Mesenteric fat pad (tissue), 1 donor: ENCODE results near the gene IGDCC3. TPM values are rescaled to one million over a fixed set of nuclear protein-coding genes. Genes with fewer than 3 reads are reported as not detected.

ENCODE experiments used
- DNase-seq: peaks from one replicate; pipeline ENCODE4 v3.0.0-alpha.2; 2020; ENCODE audit warnings: low spot score
- total RNA-seq: library from RNA; stranded (reverse); fragmentation: NEBNext Ultra II Directional; extraction: Animal tissue kit (Norgen Biotek cat#: 25700); gene quantifications from one replicate; pipeline ENCODE4 v1.2.1, GENCODE V29; 2021
- donor health status: DM: yes; HTN: yes; CAD: no.

IGDCC3 gene
- total RNA-seq, 1 donor from 2014 or later = not detected

DNA sequence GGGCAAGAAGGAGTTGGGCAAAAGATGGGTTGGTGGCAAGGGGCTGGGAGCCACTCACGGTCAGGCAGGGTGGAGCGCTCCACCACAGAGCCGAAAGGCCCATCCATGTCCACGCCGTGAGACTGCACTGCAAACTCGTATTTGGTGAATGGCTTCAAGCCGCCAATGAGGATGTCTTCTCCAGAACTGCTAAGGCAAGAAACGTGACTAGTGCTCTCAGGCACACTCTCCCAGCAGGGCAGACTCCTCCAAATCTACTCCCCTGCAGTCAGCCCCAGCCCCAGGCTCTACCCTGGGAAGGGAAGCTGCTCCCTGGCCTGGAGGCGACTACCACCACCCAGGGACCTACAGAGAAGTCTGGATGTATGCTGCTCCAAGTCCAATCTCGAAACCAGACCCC is 11.4 kb upstream of the IGDCC3 start:
- no peak for DNase-seq

- DNase-seq = no peak
Measured at GRCh38 chr15:65388306-65389080, 10.7 kb upstream of the IGDCC3 start.

DNA sequence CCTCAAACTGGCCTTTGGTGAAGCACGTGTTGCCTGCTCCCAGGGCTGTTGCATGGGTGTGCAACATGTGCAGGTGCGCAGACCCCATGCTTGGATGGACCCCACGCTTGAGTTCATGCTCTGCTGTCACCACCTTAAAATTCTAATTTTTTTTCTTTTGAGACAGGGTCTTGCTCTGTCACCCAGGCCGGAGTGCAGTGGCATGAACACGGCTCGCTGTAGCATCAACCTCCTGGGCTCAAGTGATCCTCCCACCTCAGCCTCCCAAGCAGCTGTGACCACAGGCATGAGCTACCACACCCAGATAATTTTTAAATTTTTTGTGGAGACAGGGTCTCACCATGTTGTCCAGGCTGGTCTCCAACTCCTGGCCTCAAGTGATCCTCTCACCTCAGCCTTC is 9.1 kb upstream of the IGDCC3 start:
- no peak for DNase-seq

DNA sequence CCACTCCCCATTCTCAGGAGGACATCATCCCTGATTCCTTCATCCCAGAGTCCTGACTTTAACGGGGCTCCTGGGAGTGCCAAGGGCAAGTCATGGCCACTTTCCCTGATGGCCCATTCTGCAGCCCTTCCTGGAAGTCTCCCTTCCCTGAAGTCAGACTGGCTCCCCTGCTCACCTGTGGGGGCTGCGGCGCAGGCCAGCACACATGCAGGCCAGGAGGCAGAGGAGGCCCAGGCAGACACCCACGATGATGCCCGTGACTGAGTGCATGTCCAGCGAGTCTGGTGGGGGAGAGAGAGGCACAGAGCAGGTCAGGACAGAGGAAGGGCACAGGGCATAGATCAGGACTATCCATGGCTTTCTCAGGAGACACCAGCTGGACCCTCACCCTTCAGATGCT is 8.6 kb upstream of the IGDCC3 start:
- no peak for DNase-seq

DNA sequence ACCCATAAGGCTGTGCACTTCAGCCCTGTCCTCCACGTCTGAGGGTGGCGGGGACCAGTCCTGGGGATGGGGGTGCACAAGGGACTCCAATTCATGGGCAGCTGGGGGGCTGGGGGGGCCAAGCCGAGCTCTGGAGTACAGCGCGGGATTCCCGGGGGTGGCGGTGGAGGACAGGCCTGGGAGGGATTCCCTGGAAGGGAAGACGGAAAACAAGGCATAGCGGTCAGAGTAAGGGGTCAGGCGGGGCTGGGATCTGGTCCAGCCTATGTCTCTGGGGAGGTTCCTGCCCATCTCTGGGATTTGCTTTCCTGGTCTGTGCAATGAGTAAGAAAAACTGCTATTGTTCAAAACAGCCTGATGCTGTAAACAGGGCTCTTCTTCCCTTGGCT is 8.1 kb upstream of the IGDCC3 start:
- DNase-seq = no peak

GRCh38 chr15:65384895-65385869 is 7.4 kb upstream of the IGDCC3 start:
- DNase-seq = no peak

DNA sequence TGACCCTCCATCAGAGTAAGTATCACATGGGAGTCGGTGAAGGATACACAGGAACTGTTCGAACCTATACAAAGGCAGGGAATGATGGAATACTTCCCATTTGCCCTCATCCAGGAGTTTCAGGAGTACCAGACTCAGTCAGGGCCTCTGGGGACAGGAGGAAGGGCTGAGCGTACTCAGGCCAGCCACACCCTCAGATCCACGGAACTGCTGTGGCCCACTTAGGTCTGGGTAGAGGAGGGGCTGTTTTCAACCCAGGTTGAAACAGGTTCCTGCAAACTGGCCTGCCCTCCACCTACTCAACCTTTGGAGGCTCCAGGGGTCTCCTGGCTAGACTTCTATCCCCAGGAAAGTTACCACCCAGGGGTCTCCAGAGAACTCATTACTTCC is 6.7 kb upstream of the IGDCC3 start:
- no peak for DNase-seq

DNA sequence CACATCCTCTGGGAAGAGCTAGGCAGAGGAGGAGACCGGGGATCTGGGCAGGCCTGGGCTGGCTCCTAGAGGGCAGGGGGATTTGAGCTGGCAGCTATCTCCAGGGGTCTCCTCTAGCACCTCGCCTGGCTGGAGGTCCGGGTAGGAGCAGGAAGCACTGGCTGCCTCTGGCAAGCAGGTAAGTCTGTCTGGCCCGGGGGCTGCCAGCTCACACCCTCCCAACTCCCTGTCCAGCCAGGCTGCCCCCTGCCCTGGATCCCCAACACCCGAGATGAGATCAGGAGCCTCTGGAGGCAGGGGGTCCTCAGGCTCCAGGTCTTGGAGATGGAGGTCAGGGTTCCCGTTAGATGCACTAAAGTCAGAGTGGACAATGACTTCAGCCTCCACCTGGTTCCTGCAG is 6.2 kb upstream of the IGDCC3 start:
- no peak for DNase-seq

- DNase-seq = no peak
Measured at GRCh38 chr15:65383456-65383855, 5.7 kb upstream of the IGDCC3 start.

DNA sequence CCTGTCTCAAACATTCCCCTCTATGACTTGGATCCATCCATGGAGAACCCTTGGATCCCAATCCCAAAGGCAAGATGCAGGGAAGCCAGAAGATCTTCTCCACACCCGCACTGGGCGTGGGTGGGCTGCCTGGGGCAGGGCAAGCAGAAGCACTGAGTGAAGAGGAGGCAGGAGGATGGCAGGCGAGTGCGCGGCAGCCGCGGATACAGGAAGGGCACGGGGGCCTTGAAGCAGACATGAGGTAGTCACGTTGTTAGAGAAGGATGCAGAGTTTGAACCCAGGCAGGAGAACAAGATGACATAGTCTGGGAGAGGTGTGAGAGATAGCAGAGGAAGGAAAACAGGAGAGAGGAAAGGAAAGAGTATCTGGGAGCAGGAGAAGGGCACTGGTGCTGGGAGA is 5.1 kb upstream of the IGDCC3 start:
- no peak for DNase-seq

DNA sequence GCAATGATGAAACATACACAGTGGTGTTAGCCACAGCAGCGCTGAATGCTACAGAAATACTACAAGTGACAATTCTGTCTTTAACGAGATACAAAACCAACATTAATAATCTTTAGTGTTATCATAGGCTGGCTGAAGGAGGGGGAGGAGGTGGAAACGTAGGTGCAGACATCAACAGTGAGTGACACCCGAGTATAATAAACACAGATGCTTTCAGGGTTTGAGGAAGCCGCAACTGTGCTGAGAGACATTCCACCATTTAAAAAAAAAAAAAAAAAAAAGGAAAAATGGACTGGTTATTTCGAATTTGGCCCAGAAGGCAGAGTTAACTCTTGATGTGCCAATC is 4.3 kb upstream of the IGDCC3 start:
- no peak for DNase-seq

- DNase-seq = no peak
Measured at GRCh38 chr15:65381445-65382145, 3.8 kb upstream of the IGDCC3 start.

DNA sequence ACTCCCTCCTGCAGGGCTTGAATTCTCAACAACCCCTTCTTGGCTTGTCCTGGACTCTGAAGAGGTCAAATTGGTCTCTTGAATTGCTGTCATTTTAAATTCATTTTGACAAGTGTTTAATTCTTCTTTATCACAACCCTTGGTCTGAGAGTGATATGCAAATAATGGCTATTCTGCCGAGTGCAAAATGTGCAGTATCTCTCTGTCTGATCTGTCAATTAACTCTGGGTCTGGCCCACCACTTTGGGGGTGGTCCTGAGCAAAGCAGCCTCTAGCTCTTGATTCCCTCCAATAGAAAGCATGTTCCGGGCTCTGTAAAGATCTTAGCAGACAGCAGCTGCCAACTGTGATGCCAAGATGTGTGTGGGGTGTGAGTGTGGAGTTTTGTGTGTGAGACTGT is 2.2 kb upstream of the IGDCC3 start:
- DNase-seq = no peak

DNA sequence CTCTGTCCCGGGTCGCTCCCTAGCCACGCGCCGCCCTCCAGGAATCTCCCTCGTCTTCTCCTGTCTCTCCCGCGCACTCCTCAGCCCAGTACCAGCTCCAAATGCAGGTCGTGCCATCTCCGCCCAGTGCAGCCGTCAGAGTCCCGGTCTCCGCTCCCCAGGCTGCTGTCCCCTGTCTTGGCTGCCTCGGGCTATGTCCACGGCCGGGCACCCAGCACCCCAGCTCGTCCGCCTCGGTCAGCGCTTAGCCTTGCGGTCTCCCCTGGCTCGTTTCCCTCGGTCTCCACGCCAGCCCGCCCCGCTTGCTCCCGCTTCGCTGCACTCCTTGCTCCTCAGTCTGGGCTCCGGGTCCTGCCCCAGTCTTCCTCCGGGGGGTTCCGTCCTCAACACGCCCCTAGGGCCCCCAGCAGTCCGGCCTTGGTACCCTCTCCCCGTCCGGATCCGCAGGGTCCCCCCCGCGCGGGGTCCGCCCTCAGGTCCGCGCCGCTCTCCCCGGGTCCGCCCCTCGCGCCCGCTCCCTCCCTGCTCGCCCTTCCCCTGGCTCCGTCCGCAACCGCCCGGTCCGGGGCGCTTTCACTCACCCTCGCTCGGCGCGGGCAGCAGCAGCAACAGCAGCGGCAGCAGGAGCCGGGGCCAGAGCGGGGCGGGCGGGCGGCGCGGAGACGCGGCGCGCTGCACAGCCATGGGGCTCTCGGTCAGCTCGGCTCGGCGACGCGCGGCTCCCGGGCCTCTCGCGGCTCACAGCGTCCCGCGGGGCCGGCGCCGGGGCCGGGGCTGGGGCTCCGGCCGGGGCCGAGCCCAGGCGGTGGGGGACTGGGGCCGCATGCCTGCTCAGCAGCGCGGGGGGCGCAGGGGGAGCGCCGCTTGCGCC is 462 bp downstream of the IGDCC3 start:
- no peak for DNase-seq

DNA sequence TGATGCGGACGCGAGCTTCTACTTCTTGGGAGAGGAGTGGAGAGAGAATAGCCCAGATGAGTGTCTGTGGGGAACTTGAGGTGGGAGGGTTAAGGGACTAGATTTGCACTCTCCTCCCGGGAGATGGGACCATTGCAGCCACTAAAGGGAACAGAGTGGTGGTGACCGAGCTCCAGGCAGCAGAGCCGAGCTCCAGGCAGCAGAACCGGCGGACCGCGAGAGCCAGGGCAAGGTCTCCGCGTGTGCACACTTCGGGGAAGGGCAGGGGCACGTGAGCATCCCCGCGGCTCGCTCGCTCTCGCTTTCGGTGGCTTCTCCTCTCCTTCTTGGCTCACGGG is 1.1 kb downstream of the IGDCC3 start:
- DNase-seq = no peak

DNA sequence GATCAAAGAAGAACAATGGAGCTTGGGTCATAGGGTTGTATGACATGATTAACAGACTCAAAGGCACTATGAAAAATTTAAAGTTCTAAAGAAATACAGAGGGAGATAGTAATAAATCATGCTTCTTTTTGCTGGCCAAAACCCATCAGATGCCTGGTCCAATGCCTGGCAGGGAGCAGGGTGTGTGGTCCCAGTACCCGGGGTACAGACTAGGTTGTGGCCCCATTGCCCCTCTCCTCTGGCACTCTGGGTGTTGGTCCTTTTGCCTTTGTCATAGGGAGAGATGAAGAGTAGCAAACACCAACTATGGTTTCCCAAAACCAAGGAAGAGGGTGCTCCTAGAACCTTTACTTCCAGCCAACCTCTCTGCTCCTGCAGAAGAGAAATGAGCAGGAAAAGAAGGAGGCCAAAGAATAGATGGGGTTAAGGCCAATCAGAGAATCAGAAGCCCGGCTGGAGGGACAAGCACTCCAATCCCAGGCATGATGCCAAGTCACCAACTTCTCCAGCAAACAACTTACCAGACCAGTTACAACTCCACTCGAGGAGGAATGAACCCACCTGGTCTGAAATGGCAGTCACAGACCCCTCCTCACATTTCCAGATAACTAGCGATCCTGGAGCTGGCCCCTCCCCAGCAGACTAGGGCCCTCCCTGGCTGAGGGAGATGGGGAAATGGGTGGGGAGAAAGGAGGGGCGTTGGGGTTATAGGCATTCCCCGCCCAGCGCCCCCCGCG is 1.8 kb downstream of the IGDCC3 start:
- no peak for DNase-seq

- no peak for DNase-seq
Measured at GRCh38 chr15:65374821-65375401, 2.9 kb downstream of the IGDCC3 start.

DNA sequence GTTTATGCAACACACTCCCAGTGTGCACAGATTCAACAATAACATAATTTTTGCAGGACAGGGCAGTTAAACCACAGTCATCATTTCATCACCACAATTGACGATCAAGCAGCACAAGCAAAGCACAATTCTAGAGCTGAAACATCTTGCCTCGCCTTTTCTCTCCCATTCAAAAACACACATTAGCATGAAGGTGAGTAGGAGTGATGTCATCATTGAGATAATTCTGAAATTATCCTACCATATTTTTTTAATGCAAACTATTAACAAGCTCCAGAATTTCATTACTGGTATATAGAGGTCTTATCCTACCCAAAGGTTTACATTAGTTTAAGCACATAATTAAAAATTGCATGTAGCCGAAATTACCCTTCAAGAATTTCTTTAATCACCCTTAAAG is 3.5 kb downstream of the IGDCC3 start:
- DNase-seq = no peak

DNA sequence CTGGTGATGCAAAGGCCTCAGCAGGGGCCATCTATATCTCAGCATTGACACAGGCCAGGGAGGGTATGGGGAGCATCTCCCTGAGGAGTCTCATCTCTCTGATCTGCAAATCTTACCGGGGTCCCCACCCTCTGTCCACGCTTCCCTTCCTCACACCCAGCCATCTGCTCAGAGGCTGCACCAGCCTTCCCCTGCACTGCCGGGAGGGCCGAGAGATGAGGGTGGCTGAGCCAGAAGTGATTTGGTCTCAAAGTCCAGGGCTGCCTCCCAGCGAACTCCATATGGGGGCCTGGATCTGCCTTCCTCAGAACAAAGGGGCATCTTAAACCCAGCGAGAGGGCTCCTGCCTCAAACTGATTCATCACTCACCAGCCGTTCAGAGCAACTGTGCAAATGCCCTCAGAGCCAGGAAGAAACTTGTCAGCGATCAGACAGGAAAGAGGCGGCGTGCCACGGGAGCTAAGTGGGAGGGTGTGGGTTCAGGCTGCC is 4.6 kb downstream of the IGDCC3 start:
- DNase-seq = no peak

DNA sequence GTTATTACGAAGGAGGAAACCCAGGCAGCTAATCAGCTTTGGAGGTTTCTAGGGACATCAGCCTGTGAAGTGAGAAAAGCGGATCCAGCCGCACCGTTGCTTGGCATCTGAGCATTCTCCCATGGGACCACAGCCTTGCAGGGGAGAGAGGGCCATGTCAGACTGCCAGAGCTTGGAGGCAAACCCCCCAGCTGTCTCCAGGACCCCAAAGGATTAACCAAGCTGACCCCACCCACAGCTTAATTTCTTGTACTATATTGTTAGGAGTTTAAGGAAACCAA is 5.1 kb downstream of the IGDCC3 start:
- DNase-seq = no peak
